WTC11 (cell line): ENCODE results near the gene ASB8. TPM values are rescaled to one million over a fixed set of nuclear protein-coding genes. Genes with fewer than 3 reads are reported as not detected.

Experiments used
- ATAC-seq: fragments of 200-7000 bp; cut with Tn5 transposase; 2 replicates; pipeline ENCODE4 v1.10.0; 2021; ENCODE audit warnings: mild to moderate bottlenecking, moderate library complexity
- CTCF ChIA-PET: fragments of 300-600 bp; sonication (Branson Sonifier 250); formaldehyde crosslinking; loops from one replicate; lab custom pipeline; 2021; ENCODE audit warnings: antibody characterized with exemption; lab: Charles Lee
- POLR2A ChIA-PET: fragments of 350-600 bp; sonication (Branson Sonifier 250); formaldehyde crosslinking; loops from one replicate; lab custom pipeline; 2021; ENCODE audit warnings: antibody characterized with exemption; lab: Charles Lee
- DNase-seq: peaks from one replicate; pipeline ENCODE4 v3.0.0; 2021; ENCODE audit warnings: low spot score
- H3K27ac Mint-ChIP-seq: 2 replicates; pipeline ENCODE4 v1.8.0; 2021; ENCODE audit warnings: mixed read lengths
- H3K27me3 Mint-ChIP-seq: 2 replicates; pipeline ENCODE4 v1.8.0; 2021; ENCODE audit warnings: low read depth, mild to moderate bottlenecking, moderate library complexity, mixed read lengths
- H3K36me3 Mint-ChIP-seq: 2 replicates; pipeline ENCODE4 v1.8.0; 2021; ENCODE audit warnings: mixed read lengths
- H3K4me1 Mint-ChIP-seq: 2 replicates; pipeline ENCODE4 v1.8.0; 2022; ENCODE audit warnings: mixed read lengths
- H3K4me3 Mint-ChIP-seq: 2 replicates; pipeline ENCODE4 v1.8.0; 2021; ENCODE audit warnings: mild to moderate bottlenecking, moderate library complexity, mixed read lengths
- H3K9me3 Mint-ChIP-seq: 2 replicates; pipeline ENCODE4 v1.8.0; 2021; ENCODE audit warnings: mixed read lengths
- CBFB ChIP-seq: sonication (generic); formaldehyde crosslinking; IDR thresholded peaks from 2 replicates; pipeline ENCODE4 v1.8.1; 2022; ENCODE audit warnings: mild to moderate bottlenecking, low read depth, missing genetic modification reagents
- ETV6 ChIP-seq: sonication (generic); formaldehyde crosslinking; IDR thresholded peaks from 2 replicates; pipeline ENCODE4 v1.8.1; 2022; ENCODE audit warnings: mild to moderate bottlenecking, missing genetic modification reagents
- GTF2I ChIP-seq: fragments of 250-450 bp; sonication (Bioruptor Pico); conservative IDR thresholded peaks from 2 replicates; pipeline ENCODE4 v1.4.0; 2021; ENCODE audit warnings: mild to moderate bottlenecking
- JAZF1 ChIP-seq: fragments of 250-450 bp; sonication (Bioruptor Pico); IDR thresholded peaks from 2 replicates; pipeline ENCODE4 v1.9.0; 2021; ENCODE audit warnings: moderate library complexity, mild to moderate bottlenecking, inconsistent platforms
- NFYB ChIP-seq: sonication (generic); formaldehyde crosslinking; conservative IDR thresholded peaks from 2 replicates; pipeline ENCODE4 v1.8.0; 2022; ENCODE audit warnings: low read depth, missing genetic modification reagents
- OVOL2 ChIP-seq: fragments of 250-450 bp; sonication (Bioruptor Pico); IDR thresholded peaks from 2 replicates; pipeline ENCODE4 v1.9.0; 2021; ENCODE audit warnings: mild to moderate bottlenecking, borderline replicate concordance
- total RNA-seq: library from RNA; stranded (reverse); gene quantifications from 3 replicates; pipeline ENCODE4 v1.2.3, GENCODE V29; 2021
- TF ChIP-seq, protein P1 (sequence below): sonication (generic); formaldehyde crosslinking; IDR thresholded peaks from 2 replicates; pipeline ENCODE4 v1.8.1; 2023; ENCODE audit warnings: mild to moderate bottlenecking, missing genetic modification reagents
- TF ChIP-seq, protein P2 (sequence below): sonication (generic); formaldehyde crosslinking; IDR thresholded peaks from 2 replicates; pipeline ENCODE4 v1.8.1; 2023; ENCODE audit warnings: mild to moderate bottlenecking, missing genetic modification reagents, moderate library complexity
- TF ChIP-seq, protein P3 (sequence below): sonication (generic); formaldehyde crosslinking; conservative IDR thresholded peaks from 2 replicates; pipeline ENCODE4 v1.8.1; 2023; ENCODE audit warnings: mild to moderate bottlenecking, low read depth, missing genetic modification reagents, moderate library complexity
- TF ChIP-seq, protein P4 (sequence below): sonication (generic); formaldehyde crosslinking; IDR thresholded peaks from 2 replicates; pipeline ENCODE4 v1.8.0; 2023; ENCODE audit warnings: missing genetic modification reagents, mild to moderate bottlenecking, borderline replicate concordance
- TF ChIP-seq, protein P5 (sequence below): fragments of 250-450 bp; sonication (Bioruptor Pico); IDR thresholded peaks from 2 replicates; pipeline ENCODE4 v1.9.0; 2021; ENCODE audit warnings: mild to moderate bottlenecking
- TF ChIP-seq, protein P6 (sequence below): sonication (generic); formaldehyde crosslinking; IDR thresholded peaks from 2 replicates; pipeline ENCODE4 v1.8.1; 2022; ENCODE audit warnings: missing genetic modification reagents, borderline replicate concordance

The ASB8 gene
- total RNA-seq, 1 experiment from 2014 or later = 7.4 TPM

DNA sequence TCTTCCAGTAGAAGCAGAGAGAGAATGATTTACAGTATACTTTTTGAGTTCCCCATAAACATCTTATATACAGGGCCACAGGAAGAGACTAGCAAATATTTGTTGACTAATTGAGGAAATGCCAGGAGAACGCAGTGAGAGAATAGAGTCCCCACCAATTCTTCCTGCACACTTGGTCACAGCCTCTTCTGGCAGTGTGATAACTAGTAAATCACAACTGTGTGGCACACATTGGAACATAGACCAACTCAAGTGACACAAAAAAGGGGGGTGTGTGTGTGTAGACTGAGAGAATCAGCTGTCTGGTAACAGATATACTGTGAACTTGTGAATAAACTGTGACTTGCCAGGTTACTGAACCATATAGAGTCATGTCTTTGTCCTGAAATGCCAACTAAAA is 27.9 kb downstream of the ASB8 start (continued):
- TF ChIP-seq, protein P1, sequence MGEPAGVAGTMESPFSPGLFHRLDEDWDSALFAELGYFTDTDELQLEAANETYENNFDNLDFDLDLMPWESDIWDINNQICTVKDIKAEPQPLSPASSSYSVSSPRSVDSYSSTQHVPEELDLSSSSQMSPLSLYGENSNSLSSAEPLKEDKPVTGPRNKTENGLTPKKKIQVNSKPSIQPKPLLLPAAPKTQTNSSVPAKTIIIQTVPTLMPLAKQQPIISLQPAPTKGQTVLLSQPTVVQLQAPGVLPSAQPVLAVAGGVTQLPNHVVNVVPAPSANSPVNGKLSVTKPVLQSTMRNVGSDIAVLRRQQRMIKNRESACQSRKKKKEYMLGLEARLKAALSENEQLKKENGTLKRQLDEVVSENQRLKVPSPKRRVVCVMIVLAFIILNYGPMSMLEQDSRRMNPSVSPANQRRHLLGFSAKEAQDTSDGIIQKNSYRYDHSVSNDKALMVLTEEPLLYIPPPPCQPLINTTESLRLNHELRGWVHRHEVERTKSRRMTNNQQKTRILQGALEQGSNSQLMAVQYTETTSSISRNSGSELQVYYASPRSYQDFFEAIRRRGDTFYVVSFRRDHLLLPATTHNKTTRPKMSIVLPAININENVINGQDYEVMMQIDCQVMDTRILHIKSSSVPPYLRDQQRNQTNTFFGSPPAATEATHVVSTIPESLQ (CRISPR knock-in tag) = no peak

DNA sequence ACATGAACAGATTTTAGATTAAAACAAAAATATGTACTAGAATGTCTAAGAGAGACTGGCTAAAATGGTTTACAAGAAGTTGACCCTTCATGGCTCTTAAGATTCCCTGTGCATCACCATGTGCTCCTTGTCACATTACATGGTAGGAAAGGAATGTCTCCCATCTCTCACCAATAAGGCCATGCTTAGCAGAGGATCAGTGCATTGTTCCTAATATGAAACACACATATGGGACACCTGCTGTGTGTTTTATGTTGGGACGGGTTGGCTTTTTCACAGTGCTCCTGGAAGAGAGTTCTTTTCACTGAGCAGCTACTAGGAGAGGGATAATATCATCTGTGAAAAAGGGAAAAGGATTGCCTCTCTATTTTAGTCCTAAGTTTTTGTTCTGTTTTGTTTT is 28.5 kb downstream of the ASB8 start:
- Mint-ChIP-seq H3K9me3 (no peaks in the 10 kb centered on the region), H3K4me3 (no peak overlapping the region), H3K36me3 (peaks cover 59% of the 10 kb centered on the region), H3K27ac (no peak overlapping the region), H3K4me1 (no peaks in the 10 kb centered on the region), H3K27me3 (no peaks in the 10 kb centered on the region)
- no peak for DNase-seq
- ATAC-seq = no peak
- POLR2A ChIA-PET = no interaction called here
- TF ChIP-seq NFYB (CRISPR knock-in tag) (no peak), ETV6 (CRISPR knock-in tag) (no peak), OVOL2 (CRISPR knock-in tag) (no peak), GTF2I (CRISPR knock-in tag) (no peak), CBFB (CRISPR knock-in tag) (no peak), JAZF1 (CRISPR knock-in tag) (no peak)
- TF ChIP-seq, protein P2, sequence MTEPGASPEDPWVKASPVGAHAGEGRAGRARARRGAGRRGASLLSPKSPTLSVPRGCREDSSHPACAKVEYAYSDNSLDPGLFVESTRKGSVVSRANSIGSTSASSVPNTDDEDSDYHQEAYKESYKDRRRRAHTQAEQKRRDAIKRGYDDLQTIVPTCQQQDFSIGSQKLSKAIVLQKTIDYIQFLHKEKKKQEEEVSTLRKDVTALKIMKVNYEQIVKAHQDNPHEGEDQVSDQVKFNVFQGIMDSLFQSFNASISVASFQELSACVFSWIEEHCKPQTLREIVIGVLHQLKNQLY (CRISPR knock-in tag) = no peak
- TF ChIP-seq, protein P3, sequence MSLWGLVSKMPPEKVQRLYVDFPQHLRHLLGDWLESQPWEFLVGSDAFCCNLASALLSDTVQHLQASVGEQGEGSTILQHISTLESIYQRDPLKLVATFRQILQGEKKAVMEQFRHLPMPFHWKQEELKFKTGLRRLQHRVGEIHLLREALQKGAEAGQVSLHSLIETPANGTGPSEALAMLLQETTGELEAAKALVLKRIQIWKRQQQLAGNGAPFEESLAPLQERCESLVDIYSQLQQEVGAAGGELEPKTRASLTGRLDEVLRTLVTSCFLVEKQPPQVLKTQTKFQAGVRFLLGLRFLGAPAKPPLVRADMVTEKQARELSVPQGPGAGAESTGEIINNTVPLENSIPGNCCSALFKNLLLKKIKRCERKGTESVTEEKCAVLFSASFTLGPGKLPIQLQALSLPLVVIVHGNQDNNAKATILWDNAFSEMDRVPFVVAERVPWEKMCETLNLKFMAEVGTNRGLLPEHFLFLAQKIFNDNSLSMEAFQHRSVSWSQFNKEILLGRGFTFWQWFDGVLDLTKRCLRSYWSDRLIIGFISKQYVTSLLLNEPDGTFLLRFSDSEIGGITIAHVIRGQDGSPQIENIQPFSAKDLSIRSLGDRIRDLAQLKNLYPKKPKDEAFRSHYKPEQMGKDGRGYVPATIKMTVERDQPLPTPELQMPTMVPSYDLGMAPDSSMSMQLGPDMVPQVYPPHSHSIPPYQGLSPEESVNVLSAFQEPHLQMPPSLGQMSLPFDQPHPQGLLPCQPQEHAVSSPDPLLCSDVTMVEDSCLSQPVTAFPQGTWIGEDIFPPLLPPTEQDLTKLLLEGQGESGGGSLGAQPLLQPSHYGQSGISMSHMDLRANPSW (CRISPR knock-in tag) = no peak
- TF ChIP-seq, protein P4, sequence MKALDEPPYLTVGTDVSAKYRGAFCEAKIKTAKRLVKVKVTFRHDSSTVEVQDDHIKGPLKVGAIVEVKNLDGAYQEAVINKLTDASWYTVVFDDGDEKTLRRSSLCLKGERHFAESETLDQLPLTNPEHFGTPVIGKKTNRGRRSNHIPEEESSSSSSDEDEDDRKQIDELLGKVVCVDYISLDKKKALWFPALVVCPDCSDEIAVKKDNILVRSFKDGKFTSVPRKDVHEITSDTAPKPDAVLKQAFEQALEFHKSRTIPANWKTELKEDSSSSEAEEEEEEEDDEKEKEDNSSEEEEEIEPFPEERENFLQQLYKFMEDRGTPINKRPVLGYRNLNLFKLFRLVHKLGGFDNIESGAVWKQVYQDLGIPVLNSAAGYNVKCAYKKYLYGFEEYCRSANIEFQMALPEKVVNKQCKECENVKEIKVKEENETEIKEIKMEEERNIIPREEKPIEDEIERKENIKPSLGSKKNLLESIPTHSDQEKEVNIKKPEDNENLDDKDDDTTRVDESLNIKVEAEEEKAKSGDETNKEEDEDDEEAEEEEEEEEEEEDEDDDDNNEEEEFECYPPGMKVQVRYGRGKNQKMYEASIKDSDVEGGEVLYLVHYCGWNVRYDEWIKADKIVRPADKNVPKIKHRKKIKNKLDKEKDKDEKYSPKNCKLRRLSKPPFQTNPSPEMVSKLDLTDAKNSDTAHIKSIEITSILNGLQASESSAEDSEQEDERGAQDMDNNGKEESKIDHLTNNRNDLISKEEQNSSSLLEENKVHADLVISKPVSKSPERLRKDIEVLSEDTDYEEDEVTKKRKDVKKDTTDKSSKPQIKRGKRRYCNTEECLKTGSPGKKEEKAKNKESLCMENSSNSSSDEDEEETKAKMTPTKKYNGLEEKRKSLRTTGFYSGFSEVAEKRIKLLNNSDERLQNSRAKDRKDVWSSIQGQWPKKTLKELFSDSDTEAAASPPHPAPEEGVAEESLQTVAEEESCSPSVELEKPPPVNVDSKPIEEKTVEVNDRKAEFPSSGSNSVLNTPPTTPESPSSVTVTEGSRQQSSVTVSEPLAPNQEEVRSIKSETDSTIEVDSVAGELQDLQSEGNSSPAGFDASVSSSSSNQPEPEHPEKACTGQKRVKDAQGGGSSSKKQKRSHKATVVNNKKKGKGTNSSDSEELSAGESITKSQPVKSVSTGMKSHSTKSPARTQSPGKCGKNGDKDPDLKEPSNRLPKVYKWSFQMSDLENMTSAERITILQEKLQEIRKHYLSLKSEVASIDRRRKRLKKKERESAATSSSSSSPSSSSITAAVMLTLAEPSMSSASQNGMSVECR (CRISPR knock-in tag) = no peak
- TF ChIP-seq, protein P5, sequence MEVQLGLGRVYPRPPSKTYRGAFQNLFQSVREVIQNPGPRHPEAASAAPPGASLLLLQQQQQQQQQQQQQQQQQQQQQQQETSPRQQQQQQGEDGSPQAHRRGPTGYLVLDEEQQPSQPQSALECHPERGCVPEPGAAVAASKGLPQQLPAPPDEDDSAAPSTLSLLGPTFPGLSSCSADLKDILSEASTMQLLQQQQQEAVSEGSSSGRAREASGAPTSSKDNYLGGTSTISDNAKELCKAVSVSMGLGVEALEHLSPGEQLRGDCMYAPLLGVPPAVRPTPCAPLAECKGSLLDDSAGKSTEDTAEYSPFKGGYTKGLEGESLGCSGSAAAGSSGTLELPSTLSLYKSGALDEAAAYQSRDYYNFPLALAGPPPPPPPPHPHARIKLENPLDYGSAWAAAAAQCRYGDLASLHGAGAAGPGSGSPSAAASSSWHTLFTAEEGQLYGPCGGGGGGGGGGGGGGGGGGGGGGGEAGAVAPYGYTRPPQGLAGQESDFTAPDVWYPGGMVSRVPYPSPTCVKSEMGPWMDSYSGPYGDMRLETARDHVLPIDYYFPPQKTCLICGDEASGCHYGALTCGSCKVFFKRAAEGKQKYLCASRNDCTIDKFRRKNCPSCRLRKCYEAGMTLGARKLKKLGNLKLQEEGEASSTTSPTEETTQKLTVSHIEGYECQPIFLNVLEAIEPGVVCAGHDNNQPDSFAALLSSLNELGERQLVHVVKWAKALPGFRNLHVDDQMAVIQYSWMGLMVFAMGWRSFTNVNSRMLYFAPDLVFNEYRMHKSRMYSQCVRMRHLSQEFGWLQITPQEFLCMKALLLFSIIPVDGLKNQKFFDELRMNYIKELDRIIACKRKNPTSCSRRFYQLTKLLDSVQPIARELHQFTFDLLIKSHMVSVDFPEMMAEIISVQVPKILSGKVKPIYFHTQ (CRISPR knock-in tag) = no peak
- TF ChIP-seq, protein P6, sequence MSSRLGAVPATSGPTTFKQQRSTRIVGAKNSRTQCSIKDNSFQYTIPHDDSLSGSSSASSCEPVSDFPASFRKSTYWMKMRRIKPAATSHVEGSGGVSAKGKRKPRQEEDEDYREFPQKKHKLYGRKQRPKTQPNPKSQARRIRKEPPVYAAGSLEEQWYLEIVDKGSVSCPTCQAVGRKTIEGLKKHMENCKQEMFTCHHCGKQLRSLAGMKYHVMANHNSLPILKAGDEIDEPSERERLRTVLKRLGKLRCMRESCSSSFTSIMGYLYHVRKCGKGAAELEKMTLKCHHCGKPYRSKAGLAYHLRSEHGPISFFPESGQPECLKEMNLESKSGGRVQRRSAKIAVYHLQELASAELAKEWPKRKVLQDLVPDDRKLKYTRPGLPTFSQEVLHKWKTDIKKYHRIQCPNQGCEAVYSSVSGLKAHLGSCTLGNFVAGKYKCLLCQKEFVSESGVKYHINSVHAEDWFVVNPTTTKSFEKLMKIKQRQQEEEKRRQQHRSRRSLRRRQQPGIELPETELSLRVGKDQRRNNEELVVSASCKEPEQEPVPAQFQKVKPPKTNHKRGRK = no peak
- CTCF ChIA-PET = interaction anchor here (0.7 kb wide), 1 partner anchor 23 kb away, joined by 7 read pairs; no protein-coding TSS in a partner anchor
